HT-29 (cell line): ENCODE measurements around the gene WDHD1. TPM values are rescaled to one million over a fixed set of nuclear protein-coding genes. Genes with fewer than 3 reads are reported as not detected.
A peak's percentile ranks its signal among the peaks of the same experiment; 100 is the strongest.
"Not testable (repeated sequence)": the region's sequence is repeated elsewhere in the genome, so short reads cannot be mapped to it uniquely, and the experiment has no call there.

Experiments used
- DNase-seq: peaks from one replicate; pipeline ENCODE4 v3.0.0-alpha.2; 2015; ENCODE audit warnings: low spot score
- total RNA-seq: library from RNA; depleted of rRNA; stranded (reverse); fragments of >200 nt; shearing (Covaris generic); gene quantifications from 2 replicates; pipeline ENCODE4 v1.2.3, GENCODE V29; 2014; rRNA removed

The WDHD1 gene, protein sequence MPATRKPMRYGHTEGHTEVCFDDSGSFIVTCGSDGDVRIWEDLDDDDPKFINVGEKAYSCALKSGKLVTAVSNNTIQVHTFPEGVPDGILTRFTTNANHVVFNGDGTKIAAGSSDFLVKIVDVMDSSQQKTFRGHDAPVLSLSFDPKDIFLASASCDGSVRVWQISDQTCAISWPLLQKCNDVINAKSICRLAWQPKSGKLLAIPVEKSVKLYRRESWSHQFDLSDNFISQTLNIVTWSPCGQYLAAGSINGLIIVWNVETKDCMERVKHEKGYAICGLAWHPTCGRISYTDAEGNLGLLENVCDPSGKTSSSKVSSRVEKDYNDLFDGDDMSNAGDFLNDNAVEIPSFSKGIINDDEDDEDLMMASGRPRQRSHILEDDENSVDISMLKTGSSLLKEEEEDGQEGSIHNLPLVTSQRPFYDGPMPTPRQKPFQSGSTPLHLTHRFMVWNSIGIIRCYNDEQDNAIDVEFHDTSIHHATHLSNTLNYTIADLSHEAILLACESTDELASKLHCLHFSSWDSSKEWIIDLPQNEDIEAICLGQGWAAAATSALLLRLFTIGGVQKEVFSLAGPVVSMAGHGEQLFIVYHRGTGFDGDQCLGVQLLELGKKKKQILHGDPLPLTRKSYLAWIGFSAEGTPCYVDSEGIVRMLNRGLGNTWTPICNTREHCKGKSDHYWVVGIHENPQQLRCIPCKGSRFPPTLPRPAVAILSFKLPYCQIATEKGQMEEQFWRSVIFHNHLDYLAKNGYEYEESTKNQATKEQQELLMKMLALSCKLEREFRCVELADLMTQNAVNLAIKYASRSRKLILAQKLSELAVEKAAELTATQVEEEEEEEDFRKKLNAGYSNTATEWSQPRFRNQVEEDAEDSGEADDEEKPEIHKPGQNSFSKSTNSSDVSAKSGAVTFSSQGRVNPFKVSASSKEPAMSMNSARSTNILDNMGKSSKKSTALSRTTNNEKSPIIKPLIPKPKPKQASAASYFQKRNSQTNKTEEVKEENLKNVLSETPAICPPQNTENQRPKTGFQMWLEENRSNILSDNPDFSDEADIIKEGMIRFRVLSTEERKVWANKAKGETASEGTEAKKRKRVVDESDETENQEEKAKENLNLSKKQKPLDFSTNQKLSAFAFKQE
- total RNA-seq, result 4.3 and 5.0 TPM in 2 replicates

- peak; percentile 88 for DNase-seq
Measured at GRCh38 chr14:55026793-55027561, at the start of gene WDHD1, which contains the start of gene SOCS4. TSS of gene WDHD1 (minus strand) at chr14:55027099. CDS start at chr14:55026787, 312 bp downstream. TSS of gene SOCS4 (plus strand) at chr14:55027236. CDS start at chr14:55043042, 15,806 bp downstream.

- DNase-seq, result no peak
Measured at GRCh38 chr14:55075628-55076175, 48.8 kb upstream of the WDHD1 start.

- no peak for DNase-seq
Measured at GRCh38 chr14:55074662-55075061, 47.8 kb upstream of the WDHD1 start.

GRCh38 chr14:55073856-55074255 lies 47.0 kb upstream of the WDHD1 start:
- no peak for DNase-seq

- DNase-seq, result no peak
Measured at GRCh38 chr14:55071870-55072640, 45.2 kb upstream of the WDHD1 start.

- no peak for DNase-seq
Measured at GRCh38 chr14:55070981-55071411, 44.1 kb upstream of the WDHD1 start.

- DNase-seq, result no peak
Measured at GRCh38 chr14:55066223-55066622, 39.3 kb upstream of the WDHD1 start.

DNA sequence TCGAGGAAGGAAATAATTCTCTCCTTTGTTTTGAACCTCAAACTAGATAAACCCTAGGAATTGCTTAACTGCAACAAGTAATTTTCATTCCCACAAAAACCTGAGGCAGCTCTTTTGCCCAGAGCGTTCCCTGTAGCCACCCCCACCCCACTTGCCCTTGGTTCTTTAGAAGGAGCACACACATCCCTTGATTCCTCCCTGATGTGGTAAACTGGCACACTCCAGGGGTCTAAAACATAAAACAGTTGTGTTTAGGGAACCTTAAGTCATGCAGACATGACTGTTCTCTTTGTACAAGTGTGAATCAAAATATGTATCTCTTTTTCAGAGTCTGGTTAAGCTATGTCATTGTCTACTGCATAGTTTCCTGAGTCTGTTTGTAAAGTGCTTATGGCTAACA lies 38.5 kb upstream of the WDHD1 start:
- no peak for DNase-seq

- not testable (repeated sequence) for DNase-seq
Measured at GRCh38 chr14:55064896-55065295, 38.0 kb upstream of the WDHD1 start.

- DNase-seq, result no peak
Measured at GRCh38 chr14:55062517-55063351, 35.8 kb upstream of the WDHD1 start.

DNA sequence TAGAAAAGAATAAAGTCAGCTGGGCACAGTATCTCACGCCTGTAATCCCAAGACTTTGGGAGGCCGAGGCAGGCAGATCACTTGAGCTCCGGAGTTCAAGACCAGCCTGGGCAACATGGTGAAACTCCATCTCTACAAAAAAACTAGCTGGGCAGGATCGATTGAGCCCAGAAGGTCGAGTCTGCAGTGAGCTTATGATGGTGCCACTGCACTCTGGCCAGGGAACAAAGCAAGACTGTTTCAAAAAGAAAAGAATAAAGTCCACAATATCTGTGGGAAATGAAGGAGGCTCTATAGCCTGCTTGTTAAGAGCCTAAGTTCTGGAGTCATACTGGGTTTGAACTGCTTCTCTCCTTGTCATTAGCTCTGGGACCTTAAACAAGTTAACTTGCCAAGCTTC lies 32.4 kb upstream of the WDHD1 start:
- no peak for DNase-seq

GRCh38 chr14:55057919-55058318 lies 31.0 kb upstream of the WDHD1 start:
- no peak for DNase-seq

DNA sequence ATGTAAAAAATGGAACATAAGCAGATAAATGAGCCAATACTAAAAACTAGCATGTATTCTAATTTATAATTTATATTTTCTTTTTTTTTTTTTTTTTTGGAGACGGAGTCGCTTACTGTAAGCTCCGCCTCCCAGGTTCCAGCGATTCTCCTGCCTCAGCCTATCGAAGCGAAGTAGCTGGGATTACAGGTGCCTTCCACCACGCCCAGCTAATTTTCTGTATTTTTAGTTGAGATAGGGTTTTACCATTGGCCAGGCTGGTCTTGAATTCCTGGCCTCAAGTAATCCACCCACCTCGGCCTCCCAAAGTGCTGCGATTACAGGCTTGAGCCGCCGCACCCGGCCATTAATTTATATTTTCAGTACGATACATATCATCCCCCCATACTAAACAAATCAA lies 27.2 kb upstream of the WDHD1 start:
- DNase-seq, result no peak

DNA sequence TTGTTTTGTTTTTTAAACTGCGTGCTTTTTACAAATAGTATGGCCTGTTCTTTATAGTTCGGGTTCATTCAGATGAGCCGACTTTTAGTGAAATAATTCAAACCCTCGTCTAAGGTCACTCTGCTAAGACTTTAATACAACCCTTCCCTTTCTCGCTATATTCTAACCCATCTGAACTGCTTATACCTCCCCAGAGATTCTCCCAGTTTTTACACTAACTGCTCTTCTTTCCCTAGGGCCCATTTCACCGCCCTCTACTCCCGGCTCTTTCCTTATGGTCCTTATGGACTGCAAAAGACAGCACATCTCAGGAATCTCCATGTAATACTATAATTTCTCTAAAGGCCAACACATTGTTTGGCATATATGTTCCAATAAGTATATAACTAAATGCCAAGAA lies 26.6 kb upstream of the WDHD1 start:
- no peak for DNase-seq

GRCh38 chr14:55053018-55053417 lies 26.1 kb upstream of the WDHD1 start:
- DNase-seq, result no peak

DNA sequence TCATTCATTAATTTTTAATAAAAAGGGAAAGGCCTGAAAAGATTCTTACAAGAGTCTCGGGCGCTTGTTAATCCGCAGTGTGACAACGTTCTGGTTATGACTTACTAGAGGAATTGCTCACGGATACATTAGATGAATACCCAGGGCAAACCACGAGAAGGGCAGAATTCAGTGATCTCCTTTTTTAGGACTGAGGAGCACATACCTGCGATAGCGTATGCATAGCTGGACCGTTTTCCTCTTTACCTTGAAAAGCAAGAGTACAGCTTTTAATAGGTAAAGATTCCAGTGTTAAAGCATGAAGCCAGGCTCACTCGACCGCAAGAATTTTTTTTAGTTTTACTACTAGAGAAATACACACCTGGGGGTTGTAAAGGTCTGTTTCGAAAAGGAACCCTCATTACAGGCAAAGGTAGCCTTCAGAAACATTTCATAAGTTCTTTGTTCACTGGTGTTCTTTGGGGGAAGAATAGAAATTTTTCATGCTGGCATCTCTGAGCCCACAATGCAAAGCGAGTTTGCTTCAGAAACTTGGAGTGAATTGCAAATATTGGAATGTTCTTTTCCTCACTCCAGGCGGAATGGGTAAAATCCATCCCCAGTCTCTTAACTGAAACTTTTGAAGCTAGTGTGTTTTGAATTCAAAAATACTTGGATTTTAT lies 25.5 kb upstream of the WDHD1 start:
- DNase-seq, result peak; percentile 31

DNA sequence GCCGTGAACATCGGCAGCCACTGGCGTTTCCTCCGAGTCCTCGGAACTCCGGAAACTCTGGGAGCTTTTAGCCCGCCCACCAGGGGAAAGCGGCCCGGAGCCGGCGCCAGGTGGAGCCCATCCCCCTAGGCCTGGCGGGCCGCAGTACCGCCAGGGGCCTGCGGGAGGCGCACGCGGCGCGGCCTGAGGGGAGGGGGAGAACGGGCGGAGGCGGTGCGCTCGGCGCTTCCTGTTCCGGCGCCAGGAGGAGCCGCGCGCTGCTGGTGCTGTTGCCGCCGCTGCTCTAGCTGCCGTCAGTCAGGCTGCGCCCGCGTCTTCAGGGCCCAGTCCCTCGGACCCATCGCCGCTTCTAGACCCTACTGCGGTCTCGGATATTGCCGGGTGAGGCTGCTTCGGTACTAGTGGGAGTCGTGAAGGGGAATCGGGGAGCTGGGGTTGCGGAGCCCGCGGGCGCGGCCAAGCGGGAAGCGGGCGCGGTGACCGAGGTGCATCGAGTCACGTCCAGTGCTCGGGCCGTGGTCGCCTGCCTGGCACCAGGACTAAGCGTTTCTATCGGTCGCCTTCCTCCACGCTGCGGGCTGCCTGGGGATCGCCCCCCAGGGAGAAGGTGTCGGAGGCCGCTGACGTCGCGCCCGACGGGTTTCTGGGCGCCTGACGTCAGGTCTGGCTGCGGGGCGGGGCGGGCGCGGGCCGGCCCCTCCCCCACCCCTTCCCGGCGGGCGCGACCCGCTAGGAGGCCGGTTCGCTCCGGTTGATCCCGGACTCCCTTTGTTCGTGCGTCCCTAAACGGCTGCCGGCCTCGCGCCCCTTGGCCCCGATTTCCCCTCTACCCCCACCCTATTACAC lies 24.7 kb upstream of the WDHD1 start, which contains the start of gene MAPK1IP1L:
MAPK1IP1L (plus strand) TSS at position 225 of the 846 bp plus-strand sequence. CDS start 10,037 bp downstream, outside the sequence.
- peak; percentile 88 for DNase-seq

DNA sequence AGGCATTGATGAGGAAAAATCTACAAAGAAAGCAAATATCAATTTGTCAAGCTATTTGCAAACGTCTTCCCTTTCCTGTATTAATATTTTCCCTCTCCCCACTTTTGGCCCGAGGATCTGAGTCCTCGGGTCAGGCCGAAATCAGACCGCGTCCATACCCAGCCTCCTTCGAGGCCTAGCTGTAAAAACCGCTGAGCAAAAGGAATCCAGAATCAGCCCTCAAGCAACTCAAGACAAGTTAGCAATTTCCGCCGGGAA lies 24.2 kb upstream of the WDHD1 start:
- no peak for DNase-seq
